ENCODE measurements around the gene S100A1.

The S100A1 gene

GRCh38 chr1:153648000-153648643 lies 19.9 kb downstream of the S100A1 start:
- no peaks in the 10 kb centered on the region for H3K9me3 Mint-ChIP-seq
- no peaks in the 10 kb centered on the region for H3K27me3 Mint-ChIP-seq (ENCODE audit: low read depth, poor library complexity)
- H3K27ac Mint-ChIP-seq, result peak overlapping the region; percentile 35
- H3K4me1 Mint-ChIP-seq, result peaks cover 19% of the 10 kb centered on the region
- TF ChIP-seq CTCF (IDR thresholded peaks at IDR 0.05), result no peak
- peaks cover 41% of the 10 kb centered on the region for H3K36me3 Mint-ChIP-seq (ENCODE audit: low read depth)
- no peak for DNase-seq
- no peak overlapping the region for H3K4me3 Mint-ChIP-seq

GRCh38 chr1:153649137-153649862 lies 21.1 kb downstream of the S100A1 start:
- Mint-ChIP-seq H3K4me1 (peaks cover 9% of the 10 kb centered on the region), H3K27me3 (ENCODE audit: low read depth, poor library complexity) (no peaks in the 10 kb centered on the region), H3K36me3 (ENCODE audit: low read depth) (peaks cover 29% of the 10 kb centered on the region), H3K27ac (peak overlapping the region; percentile 57), H3K9me3 (no peaks in the 10 kb centered on the region), H3K4me3 (no peak overlapping the region)
- TF ChIP-seq CTCF (IDR thresholded peaks at IDR 0.05), result no peak
- no peak for DNase-seq

- no peaks in the 10 kb centered on the region for H3K9me3 Mint-ChIP-seq
- no peaks in the 10 kb centered on the region for H3K27me3 Mint-ChIP-seq (ENCODE audit: low read depth, poor library complexity)
- no peak for DNase-seq
- peaks cover 9% of the 10 kb centered on the region for H3K4me1 Mint-ChIP-seq
- H3K36me3 Mint-ChIP-seq (ENCODE audit: low read depth), result peaks cover 24% of the 10 kb centered on the region
- peak overlapping the region; percentile 57 for H3K27ac Mint-ChIP-seq
- H3K4me3 Mint-ChIP-seq, result no peak overlapping the region
- TF ChIP-seq CTCF (IDR thresholded peaks at IDR 0.05), result no peak
Measured at GRCh38 chr1:153649863-153650235, 21.6 kb downstream of the S100A1 start.

GRCh38 chr1:153651771-153652170 lies 23.5 kb downstream of the S100A1 start:
- no peak overlapping the region for H3K27ac Mint-ChIP-seq
- no peaks in the 10 kb centered on the region for H3K9me3 Mint-ChIP-seq
- TF ChIP-seq CTCF (IDR thresholded peaks at IDR 0.05), result no peak
- peaks cover 9% of the 10 kb centered on the region for H3K4me1 Mint-ChIP-seq
- no peak for DNase-seq
- peaks cover 5% of the 10 kb centered on the region for H3K36me3 Mint-ChIP-seq (ENCODE audit: low read depth)
- H3K4me3 Mint-ChIP-seq, result no peak overlapping the region
- no peaks in the 10 kb centered on the region for H3K27me3 Mint-ChIP-seq (ENCODE audit: low read depth, poor library complexity)

- H3K36me3 Mint-ChIP-seq (ENCODE audit: low read depth), result no peaks in the 10 kb centered on the region
- H3K4me1 Mint-ChIP-seq, result peaks cover 1% of the 10 kb centered on the region
- no peak for DNase-seq
- TF ChIP-seq CTCF (IDR thresholded peaks at IDR 0.05), result no peak
- H3K4me3 Mint-ChIP-seq, result no peak overlapping the region
- H3K27ac Mint-ChIP-seq, result no peak overlapping the region
- peaks cover 3% of the 10 kb centered on the region for H3K27me3 Mint-ChIP-seq (ENCODE audit: low read depth, poor library complexity)
- no peaks in the 10 kb centered on the region for H3K9me3 Mint-ChIP-seq
Measured at GRCh38 chr1:153652805-153653500, 24.7 kb downstream of the S100A1 start.

Measured in nephron progenitor cell (in vitro differentiated cells).